NT2/D1 (cell line): ENCODE measurements around the gene MAST4.

Source experiments
- YY1 ChIP-seq: IDR thresholded peaks from 2 replicates; pipeline ENCODE4 v1.6.1; 2011; ENCODE audit not compliant: insufficient read length, insufficient read depth
- ZNF274 ChIP-seq: IDR thresholded peaks from 2 replicates; pipeline ENCODE4 v1.6.1; 2011; ENCODE audit warnings: mild to moderate bottlenecking, low read depth, low read length

- no peak for TF ChIP-seq ZNF274
- no peak for TF ChIP-seq YY1
Observed at GRCh38 chr5:67194166-67194565, 598.0 kb downstream of the MAST4 start.
